Measurements from ENCODE around the gene FAM110C.
"Not testable (repeated sequence)": the region's sequence is repeated elsewhere in the genome, so short reads cannot be mapped to it uniquely, and the experiment has no call there.

FAM110C gene, protein sequence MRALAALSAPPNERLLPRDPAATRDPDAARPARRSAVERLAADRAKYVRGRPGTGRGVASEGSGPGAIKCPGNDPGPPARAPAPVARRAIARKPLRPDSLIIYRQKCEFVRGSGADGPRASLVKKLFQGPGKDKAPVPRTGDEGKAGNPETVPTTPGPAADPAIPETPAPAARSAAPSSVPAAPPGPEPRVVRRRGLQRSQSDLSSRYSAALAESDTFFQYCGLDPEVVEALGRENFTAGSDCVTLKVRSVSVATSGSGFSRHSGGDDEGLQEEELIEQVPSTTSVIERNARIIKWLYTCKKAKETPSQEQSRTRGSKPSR

DNA sequence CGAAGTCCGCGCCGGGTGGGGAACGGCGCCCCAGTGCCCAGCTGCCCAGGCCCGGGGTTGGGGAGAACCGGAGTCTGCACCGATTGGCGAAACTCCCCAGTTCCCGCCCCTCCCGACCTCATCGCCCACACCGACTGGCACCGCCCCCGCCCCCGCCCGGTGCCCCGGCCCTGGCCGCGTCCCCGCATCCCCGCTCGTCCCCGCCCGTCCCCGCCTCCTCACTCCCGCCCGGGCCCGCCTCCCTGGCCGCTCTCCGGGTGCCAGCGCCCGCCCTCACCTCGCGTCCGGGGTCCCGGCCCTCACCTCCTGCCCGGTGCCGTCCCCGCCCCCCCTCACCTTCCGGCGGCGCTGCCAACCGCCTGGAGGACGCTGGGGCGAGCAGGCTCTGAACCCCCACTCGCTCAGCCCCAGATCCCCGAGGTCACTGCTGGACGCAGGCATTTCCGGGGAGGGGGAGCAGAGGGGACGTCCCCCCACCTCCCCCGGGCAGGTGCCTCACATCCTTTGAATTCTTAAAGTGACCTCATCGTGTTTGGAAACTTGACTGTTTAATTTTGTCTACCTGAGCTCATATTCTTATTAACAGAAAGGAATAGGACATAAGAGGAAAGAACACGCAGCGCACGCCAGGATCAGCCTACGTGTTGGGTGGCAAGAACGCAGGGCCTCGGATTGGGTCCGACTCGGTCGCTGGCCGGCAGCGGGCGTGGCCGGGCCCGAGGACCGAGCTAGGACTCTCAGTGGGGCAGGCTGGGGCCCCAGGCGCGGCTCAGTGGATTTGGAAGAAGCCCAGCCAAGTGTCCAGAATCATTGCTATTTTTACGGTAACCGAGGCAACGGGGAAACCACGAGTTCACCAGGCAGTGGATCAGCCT, at the start of gene FAM110C:
Gene FAM110C, minus strand, starts transcription at position 35 of the 875 bp plus-strand sequence. CDS start 120 bp downstream, outside the sequence.
- no peak for DNase-seq (ENCODE audit: low spot score)

DNA sequence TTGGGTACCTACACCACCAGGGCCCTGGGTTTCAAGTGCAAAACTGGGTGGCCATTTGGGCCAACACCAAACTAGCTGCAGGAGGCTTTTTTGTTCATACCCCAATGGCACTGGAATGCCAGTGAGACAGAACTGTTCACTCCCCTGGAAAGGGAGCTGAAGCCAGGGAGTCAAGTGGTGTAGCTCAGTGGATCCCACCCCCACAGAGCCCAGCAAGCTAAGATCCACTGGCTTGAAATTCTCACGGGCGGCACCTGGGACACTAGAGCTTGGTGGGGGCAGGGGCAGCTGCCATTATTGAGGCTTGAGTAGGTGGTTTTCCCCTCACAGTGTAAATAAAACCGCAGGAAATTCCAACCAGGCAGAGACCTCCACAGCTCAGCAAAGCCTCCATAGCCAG, 46.0 kb upstream of the FAM110C start:
- DNase-seq (ENCODE audit: low spot score): no peak

DNA sequence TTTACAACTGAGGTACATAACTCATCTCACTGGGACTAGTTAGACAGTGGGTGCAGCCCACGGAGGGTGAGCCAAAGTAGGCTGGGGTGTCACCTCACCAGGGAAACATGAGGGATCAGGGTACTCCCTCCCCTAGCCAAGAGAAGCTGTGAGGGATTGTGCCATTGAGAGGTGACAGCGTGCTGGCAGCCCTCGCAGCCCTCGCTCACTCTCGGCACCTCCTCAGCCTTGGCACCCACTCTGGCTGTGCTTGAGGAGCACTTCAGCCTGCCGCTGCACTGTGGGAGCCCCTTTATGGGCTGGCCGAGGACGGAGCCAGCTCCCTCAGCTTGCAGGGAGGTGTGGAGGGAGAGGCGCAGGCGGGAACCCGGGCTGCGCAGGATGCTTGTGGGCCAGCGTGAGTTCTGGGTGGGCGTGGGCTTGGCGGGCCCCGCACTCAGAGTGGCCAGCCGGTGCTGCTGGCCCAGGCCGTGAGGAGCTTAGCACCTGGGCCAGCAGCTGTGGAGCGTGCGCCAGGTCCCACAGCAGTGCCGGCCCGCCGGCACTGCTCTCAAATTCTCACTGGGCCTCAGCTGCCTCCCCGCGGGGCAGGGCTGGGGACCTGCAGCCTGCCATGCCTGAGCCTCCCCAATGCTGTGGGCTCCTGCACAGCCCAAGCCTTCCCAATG, 44.5 kb upstream of the FAM110C start:
- DNase-seq (ENCODE audit: low spot score): no peak

DNA sequence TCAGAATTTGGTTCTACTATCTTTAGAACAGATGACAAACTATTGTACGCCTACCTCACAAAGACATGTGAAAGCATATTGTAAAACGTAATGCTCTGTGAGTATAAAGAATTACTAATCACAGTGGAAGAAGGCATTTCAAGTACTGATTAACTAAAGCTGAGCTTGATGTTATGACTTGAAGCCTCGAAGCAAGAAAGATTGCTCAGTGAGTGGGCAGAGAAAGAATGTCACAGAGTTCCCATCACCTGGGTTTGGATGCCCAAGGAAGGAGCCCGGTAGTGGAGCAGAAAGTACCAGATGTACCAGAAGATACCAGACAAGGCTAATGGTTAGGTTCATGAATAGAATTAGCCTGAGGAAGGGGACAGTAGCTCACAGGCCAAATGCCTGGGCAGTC, 39.5 kb upstream of the FAM110C start:
- DNase-seq (ENCODE audit: low spot score): no peak

DNA sequence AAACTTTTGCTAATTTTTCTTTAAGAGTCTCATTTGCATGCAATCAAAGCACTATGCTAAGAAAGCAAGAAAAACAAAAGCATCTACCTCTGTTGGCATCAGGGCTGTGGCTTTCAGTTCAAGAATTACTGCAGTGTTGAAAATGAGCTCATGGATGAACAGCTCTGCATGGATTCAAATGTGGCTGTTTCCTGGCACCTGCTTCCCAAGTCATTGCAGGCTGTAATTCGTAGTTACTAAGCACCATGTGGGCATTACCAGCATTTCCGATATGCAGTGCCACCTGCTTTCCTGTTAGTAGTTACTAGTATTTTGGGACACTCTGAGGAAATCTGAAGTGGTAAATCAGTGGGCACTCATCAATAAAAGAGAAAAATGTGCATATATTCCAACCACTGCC, 37.8 kb upstream of the FAM110C start:
- no peak for DNase-seq (ENCODE audit: low spot score)

DNA sequence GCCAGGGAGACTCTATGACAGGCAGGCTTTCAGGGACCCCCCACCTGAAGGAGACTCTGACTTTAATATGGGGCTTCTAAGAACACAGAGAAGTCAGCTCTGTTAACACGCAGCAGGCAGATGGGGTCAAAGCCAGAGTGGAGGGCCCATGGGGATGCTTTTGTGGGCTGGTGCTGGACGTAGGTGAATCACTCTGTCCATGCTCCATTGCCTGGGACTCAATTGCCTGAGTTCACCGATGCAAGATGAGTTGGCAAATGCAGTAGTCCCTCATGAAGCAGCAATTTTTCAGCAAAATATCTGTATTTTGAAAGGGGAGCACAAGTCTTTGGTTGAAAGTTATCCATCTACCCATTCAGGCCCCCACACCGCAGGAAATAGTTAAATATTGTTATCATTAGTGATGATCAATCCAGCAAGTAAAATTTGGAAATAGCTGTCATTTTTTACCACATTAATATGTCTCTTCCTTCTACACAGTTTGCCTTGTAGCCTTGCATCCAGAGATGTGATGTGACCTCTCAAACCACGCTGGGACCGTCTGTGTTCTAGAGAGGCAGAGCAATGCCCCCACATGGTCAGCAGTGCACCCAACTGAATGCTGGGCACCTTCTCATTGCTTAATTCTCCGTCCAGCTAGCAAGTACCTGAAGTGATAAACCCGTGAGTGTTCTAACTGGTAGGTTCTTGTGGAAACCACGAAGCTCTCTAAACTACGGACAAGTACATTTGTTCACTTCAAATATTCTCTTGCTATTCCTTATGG, 34.8 kb upstream of the FAM110C start:
- no peak for DNase-seq (ENCODE audit: low spot score)

DNA sequence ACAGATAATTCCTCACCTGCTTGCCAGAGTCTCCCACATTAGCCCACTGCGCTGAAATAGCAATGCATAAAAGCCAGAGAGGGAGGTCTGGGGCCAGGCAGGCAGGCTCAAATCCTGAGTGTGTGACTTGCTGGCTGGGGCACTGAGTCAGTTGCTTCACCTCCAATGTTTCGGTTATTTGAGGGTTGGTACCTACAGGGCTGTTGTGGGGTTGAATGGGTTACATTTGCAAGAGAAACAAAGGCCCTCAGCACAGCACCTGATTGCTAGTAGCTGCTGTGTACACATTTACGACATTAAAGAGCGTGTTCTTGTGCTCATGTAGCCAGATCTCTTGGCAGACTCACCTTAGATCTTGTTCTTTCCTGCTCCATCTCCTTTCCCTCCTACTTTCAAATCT, 34.1 kb upstream of the FAM110C start:
- DNase-seq (ENCODE audit: low spot score): no peak

DNA sequence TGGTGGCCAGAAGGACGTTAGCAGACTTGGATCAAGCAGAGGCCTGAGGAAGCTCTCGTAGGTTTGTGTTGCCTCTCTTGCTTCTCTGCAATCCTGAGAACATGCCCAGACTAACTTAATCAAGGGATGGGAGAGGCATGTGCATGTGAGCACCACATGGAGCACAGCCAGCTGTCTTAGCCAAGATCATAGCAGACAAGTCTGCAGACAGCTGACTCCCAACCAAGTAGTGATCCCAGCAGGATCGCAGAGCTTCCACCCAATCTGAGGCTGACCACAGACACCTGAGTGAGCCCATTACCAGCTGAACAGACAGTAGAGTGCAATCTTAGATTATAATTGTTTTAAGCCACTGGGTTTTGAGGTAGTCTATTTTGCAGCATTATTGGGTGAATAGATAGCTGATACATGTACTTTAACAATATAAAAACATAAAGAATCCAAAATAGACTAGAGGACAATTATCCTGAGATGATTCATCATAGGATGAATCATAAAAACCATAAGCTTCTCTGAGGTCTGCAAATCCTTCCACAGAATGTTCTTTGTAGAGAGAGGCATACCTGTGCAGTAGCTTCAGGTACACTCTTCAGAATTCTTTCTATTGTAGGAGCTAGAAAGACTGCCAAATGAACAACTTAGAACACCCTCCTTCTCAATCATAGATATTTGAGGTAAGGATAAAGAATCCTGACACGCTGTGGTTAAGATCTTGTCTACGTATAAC, 25.2 kb upstream of the FAM110C start:
- DNase-seq (ENCODE audit: low spot score): no peak

DNA sequence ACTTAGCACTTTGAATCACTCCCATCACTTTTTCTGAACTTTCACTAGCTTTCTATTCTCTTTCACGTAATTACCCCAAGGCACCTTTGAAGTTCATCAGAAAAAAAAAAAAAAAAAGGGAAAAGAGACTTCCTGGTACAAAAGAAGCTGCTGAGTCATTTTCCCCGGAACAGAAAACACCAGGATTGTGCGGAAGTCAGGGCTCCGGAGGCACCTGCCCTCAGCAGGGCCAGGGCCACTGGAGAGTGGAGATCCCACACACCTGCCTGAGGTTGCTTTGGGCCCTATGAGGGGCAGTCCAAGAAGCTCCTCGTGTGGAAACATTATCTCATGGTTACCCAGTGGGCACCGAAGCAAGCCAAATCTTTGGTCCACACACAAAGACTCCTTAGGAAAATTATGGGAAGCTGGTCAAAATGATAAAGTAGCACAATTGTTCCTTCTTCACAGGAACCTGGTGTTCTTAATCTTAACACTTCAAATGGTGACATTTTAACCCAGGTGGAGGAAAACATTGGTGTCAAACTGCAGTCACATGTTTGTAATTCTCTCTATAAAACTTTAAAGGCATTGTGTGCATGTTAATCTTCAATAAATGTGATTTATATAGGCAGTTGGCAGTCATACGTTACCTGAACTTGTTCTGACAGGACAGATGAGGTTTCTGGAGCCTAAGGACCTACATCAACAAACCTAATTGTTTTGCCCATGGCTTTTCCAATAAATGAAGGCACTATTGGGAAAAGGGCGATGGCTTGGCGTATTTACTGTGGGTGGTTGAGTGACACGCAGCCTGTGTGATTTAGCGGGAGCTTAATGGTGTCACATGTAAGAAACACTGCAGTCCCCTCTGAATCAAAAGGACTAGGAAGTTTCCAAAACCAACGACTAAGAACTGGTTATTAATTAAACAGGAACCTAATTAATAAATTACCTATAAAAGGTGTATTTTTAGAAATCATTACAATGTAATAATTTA, 23.4 kb upstream of the FAM110C start:
- DNase-seq (ENCODE audit: low spot score): no peak

DNA sequence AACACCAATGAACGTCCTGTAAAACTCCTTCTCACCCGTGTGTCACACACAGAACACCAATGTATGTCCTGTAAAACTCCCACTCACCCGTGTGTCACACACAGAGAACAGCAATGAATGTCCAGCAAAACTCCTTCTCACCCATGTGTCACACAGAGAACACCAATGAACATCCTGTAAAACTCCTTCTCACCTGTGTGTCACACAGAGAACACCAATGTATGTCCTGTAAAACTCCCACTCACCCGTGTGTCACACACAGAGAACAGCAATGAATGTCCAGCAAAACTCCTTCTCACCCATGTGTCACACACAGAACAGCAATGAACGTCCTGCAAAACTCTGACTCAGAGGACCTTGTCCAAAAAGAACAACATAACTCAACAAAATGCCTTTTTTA, 22.3 kb upstream of the FAM110C start:
- DNase-seq (ENCODE audit: low spot score): not testable (repeated sequence)

DNA sequence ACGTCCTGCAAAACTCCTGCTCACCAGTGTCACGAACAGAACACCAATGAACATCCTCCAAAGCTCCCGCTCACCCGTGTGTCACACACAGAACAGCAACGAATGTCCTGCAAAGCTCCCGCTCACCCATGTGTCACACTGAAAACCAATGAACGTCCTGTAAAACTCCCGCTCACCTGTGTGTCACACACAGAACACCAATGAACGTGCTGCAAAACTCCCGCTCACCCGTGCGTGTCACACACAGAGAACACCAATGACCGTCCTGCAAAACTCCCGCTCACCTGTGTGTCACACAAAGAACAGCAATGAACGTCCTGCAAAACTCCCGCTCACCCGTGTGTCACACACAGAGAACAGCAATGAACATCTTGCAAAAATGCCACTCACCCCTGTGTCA, 20.5 kb upstream of the FAM110C start:
- no peak for DNase-seq (ENCODE audit: low spot score)

DNA sequence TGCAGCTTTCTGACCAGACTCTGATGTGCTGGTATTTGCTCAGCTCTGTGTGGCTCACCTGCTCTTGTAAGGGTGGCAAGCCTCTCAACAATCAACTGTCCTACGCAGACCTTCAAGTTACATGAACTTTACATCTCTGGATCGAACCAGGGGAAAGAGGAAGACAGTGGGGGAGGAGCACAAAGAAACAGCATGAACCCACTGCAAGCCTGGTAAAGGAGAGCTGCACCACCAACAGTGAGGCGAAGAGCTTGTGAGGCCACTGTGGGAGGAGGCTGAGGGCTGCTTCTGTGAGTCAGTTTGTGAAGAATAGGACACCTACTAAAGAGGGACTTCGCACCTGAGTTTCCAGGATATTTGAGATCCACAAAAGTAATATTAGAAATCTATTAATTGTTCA, 18.8 kb upstream of the FAM110C start:
- no peak for DNase-seq (ENCODE audit: low spot score)

DNA sequence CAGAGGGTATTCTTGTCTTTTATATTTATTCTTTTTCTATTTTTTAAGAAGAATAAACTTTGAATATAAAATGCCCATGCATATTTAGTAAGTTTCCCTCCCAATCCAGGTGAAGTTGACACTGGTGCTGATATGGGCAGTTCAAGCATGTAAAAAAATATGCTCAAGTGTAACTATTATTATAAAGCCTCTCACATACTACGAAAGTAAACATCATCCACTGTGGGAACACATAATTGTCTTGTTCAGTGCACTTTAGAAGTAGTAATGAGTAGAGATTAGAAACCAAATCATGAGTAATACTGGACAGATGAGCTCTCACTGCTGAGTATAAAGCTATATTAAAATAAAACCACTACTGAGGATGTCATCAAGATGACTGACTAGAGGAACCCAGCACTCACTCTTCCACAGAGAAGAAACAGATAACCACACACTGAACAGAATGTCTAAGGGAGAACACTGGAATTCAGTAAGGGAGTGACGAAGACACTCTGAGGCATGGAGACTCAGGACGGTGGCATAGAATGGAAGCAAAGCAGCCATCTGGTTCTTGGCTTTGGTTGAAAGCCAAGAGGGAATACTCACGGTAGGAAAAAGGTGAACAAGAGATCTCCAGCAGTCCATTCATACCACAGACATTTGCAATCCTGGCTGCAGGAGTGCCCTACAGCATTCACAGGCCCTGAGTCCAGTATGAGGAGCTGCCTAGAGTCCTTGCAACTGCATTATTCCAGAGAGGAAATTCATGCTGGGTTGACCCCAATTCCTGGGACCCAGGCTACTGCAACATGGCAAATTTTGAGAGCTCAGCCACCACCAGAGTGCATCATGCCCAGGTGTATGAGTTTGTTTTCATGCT, 9.5 kb upstream of the FAM110C start:
- DNase-seq (ENCODE audit: low spot score): no peak

DNA sequence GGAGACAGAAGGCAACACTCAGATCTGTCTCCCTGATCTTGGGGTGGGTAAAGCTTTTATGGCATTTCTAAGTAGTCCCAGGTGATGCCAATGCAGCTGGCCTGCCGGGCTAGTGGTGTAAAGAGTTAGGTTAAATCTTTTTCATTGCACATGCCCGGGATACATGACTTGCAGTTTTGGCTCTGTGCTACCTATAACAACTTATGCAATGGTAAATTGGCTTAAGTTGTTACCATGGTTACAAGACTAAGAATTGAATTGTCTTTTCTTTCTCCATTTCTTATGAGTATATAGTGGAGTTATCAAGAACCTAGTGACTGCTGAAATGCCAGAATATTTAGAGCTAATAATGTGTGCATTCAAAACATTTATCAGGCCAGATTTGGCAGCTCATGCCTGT, 5.3 kb upstream of the FAM110C start:
- DNase-seq (ENCODE audit: low spot score): no peak

DNA sequence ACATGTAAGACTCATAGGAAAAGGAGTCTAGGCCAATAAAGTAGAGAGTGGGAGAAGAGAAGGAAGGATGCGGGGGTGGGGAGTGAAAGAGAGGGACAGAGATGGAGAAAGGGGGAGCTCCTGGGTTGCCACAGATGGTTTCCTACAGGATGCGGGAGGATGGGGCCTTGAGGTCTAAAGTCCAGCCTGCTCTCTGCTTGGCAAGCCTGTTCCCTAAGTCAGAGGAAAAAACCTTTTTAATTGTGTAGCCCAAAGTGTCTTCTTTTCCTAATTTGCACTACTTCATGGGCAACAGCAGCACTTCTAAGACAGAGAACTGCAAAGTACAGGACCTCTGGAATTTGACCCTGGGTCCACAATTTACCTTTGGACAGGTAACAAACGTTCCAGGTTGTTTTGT, 1.4 kb upstream of the FAM110C start:
- no peak for DNase-seq (ENCODE audit: low spot score)

DNA sequence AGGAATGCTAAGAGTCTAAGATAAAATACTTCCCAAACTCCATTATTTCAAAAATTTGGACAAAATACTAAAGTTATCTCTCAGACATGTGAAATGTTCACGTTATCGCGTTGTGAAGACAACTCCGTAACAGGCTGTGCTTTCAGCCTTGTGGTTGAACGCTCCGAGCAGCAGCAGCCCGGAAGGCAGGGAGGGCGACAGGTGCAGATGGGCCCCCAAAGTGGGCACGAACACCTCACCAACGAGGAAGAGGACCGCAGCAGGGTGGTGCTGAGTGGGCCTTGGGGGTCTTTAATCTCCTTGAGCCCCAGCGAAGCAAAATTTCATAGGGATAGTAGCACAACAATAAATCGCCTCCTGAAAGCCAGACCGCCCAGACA, 1.0 kb upstream of the FAM110C start:
- DNase-seq (ENCODE audit: low spot score): no peak

DNA sequence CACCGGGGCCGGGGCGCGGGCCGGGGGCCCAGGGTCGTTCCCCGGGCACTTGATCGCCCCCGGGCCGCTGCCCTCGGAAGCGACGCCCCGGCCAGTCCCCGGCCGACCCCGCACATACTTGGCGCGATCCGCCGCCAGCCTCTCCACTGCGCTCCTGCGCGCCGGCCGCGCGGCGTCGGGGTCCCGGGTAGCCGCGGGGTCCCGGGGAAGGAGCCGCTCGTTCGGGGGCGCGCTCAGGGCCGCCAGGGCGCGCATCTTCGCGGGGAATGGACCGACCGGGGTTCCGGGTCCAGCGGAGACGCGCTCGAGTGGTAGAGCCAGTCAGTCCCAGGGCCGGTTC, 204 bp downstream of the FAM110C start:
- no peak for DNase-seq (ENCODE audit: low spot score)

DNA sequence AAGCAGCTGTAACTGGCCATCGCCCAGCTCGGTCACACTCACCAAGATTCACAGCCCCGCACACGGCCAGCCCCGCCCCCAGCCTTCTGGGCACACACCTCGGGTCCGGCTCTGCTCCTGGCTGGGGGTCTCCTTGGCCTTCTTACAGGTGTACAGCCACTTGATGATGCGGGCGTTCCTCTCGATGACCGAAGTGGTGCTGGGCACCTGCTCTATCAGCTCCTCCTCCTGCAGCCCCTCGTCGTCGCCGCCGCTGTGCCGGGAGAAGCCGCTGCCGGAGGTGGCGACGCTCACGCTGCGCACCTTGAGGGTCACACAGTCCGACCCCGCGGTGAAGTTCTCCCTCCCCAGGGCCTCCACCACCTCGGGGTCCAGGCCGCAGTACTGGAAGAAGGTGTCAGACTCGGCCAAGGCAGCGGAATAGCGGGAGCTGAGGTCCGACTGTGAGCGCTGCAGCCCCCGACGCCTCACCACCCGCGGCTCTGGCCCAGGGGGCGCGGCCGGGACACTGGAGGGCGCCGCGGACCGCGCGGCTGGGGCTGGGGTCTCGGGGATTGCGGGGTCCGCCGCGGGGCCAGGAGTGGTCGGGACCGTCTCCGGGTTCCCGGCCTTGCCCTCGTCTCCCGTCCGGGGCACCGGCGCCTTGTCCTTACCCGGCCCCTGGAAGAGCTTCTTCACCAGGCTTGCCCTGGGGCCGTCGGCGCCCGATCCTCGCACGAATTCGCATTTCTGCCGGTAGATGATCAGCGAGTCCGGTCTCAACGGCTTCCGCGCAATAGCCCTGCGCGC, 769 bp downstream of the FAM110C start:
- DNase-seq (ENCODE audit: low spot score): no peak
